Coronary artery (tissue), 2 donors: ENCODE results near the gene OAS2.

Experiments used
- DNase-seq: peaks from one replicate; pipeline ENCODE4 v3.0.0-alpha.2; 2017; ENCODE audit warnings: low spot score
- H3K27ac ChIP-seq, 2 donors: fragments of 200-600 bp; sonication (generic); one replicate each; pipeline ENCODE4 v1.5.1; 2016 to 2019
- H3K4me3 ChIP-seq: fragments of 200-600 bp; sonication (generic); 2 replicates; pipeline ENCODE4 v1.5.1; 2016; ENCODE audit warnings: mild to moderate bottlenecking, moderate library complexity
- CTCF ChIP-seq: fragments of 200-600 bp; sonication (generic); IDR thresholded peaks from one replicate; pipeline ENCODE4 v1.5.1; 2019; ENCODE audit warnings: antibody characterized with exemption

Gene OAS2

GRCh38 chr12:112992541-112993398 is 14.5 kb downstream of the OAS2 start:
- no peak for DNase-seq

DNA sequence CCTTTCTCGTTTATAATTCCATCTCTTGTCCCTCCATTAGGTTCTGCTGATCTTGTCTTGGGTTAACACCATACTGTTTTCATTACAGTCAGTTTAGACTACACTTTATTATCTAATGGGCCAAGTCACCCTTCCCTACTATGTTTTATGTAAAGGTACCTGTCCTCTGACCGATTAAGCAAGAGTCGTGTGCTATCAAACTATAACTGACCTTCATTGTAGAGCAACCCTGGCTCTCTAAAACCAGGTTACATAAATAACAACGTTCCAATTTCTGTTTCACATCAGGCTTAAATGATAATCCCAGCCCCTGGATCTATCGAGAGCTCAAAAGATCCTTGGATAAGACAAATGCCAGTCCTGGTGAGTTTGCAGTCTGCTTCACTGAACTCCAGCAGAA is 16.7 kb downstream of the OAS2 start:
- no peak overlapping the region for H3K4me3 ChIP-seq
- no peak for TF ChIP-seq CTCF
- no peak overlapping the region for H3K27ac ChIP-seq
- no peak for DNase-seq

More at GRCh38 chr12:112992541-112993398, 14.5 kb downstream of the OAS2 start:
- Histone ChIP-seq H3K27ac (no peak overlapping the region), H3K4me3 (no peak overlapping the region)
- peak; percentile 50 for TF ChIP-seq CTCF

- no peak for TF ChIP-seq CTCF
- Histone ChIP-seq H3K27ac (no peak overlapping the region), H3K4me3 (no peak overlapping the region)
- no peak for DNase-seq
Observed at GRCh38 chr12:112996501-112996900, 18.2 kb downstream of the OAS2 start.

GRCh38 chr12:112997506-112997905 is 19.2 kb downstream of the OAS2 start:
- H3K4me3 ChIP-seq, result no peak overlapping the region
- no peak for DNase-seq
- H3K27ac ChIP-seq, result no peak overlapping the region
- TF ChIP-seq CTCF, result no peak

DNA sequence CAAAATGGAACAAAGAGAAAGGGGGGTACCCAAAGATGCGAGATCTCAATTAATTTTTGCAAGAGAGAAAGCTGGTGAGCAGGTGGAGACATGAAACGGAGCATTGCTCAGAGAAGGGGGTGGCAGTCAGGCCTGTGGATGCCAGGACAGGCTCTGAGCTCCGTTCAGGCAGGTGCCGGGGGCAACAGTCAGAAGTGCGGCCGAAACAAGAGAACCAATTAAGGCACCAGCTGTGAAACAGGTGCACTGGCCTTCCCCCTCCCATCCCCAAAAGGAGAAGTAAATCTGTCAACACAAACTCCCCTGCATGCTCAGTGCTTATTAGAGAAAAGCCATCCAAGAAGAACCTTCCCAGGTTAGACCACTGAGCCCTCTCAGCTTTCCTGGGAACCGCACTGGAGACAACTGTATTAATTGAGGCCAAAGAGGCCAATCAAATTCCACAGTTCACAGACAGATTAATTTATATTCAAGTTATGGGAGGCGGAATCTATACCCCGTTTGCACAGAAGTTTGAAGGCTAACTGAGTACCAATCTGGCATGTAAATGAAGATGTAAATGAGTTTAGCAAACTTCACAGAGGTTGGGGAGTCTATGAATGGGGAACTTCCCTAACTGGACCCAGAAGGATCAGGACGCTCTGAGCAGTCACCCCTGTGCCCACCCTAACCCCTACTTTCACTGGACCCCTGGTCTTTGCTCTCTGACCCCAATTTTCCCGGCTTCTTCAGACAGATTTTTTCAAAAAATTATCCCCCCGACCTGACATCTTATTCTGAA is 20.9 kb downstream of the OAS2 start:
- TF ChIP-seq CTCF, result no peak
- no peak for DNase-seq
- no peak overlapping the region for H3K27ac ChIP-seq
- no peak overlapping the region for H3K4me3 ChIP-seq

GRCh38 chr12:113000433-113000832 is 22.1 kb downstream of the OAS2 start:
- no peak for TF ChIP-seq CTCF
- DNase-seq, result no peak
- no peak overlapping the region for H3K4me3 ChIP-seq
- H3K27ac ChIP-seq, result no peak overlapping the region

GRCh38 chr12:113002155-113002554 is 23.8 kb downstream of the OAS2 start:
- no peak overlapping the region for H3K27ac ChIP-seq
- TF ChIP-seq CTCF, result no peak
- H3K4me3 ChIP-seq, result no peak overlapping the region
- DNase-seq, result no peak
